Chondrocyte (in vitro differentiated cells): ENCODE data around the gene TFDP2. TPM values are rescaled to one million over a fixed set of nuclear protein-coding genes. Genes with fewer than 3 reads are reported as not detected.

ENCODE experiments used
- DNase-seq: peaks from one replicate; pipeline ENCODE4 v3.0.0; 2021; ENCODE audit warnings: mixed read lengths, low spot score
- H3K27ac Mint-ChIP-seq: one replicate; pipeline ENCODE4 v1.8.0; 2021; ENCODE audit warnings: mild to moderate bottlenecking, moderate library complexity, mixed read lengths; ENCODE audit not compliant: unreplicated experiment
- H3K27me3 Mint-ChIP-seq: 2 replicates; pipeline ENCODE4 v1.8.0; 2021; ENCODE audit warnings: low read depth, mixed read lengths
- H3K36me3 Mint-ChIP-seq: 2 replicates; pipeline ENCODE4 v1.8.0; 2021; ENCODE audit warnings: low read depth, mixed read lengths
- H3K4me1 Mint-ChIP-seq: 2 replicates; pipeline ENCODE4 v1.8.0; 2021; ENCODE audit warnings: low read depth, mild to moderate bottlenecking, mixed read lengths
- H3K4me3 Mint-ChIP-seq: one replicate; pipeline ENCODE4 v1.8.0; 2021; ENCODE audit warnings: mild to moderate bottlenecking, moderate library complexity, mixed read lengths; ENCODE audit not compliant: unreplicated experiment
- H3K9me3 Mint-ChIP-seq: 2 replicates; pipeline ENCODE4 v1.8.0; 2021; ENCODE audit warnings: low read depth, mixed read lengths
- CTCF ChIP-seq: fragments of 200-600 bp; sonication (generic); IDR thresholded peaks from 2 replicates; pipeline ENCODE4 v1.5.0; 2021; ENCODE audit warnings: antibody characterized with exemption, mild to moderate bottlenecking, moderate library complexity
- total RNA-seq: library from RNA; stranded (reverse); gene quantifications from 3 replicates; pipeline ENCODE4 v1.2.1, GENCODE V29; 2021

TFDP2 gene
- total RNA-seq, 1 donor from 2014 or later = 36.5 TPM

- Mint-ChIP-seq H3K4me1 (peaks cover 23% of the 10 kb centered on the region), H3K36me3 (peaks cover 4% of the 10 kb centered on the region), H3K4me3 (no peak overlapping the region), H3K9me3 (peaks cover 3% of the 10 kb centered on the region), H3K27ac (no peak overlapping the region), H3K27me3 (no peaks in the 10 kb centered on the region)
- DNase-seq = no peak
- TF ChIP-seq CTCF = no peak
These were observed 253.6 kb downstream of the TFDP2 start for GRCh38 chr3:141895731-141896130.

GRCh38 chr3:141894524-141895176 lies 254.7 kb downstream of the TFDP2 start:
- Mint-ChIP-seq H3K36me3 (peaks cover 4% of the 10 kb centered on the region), H3K4me1 (peaks cover 25% of the 10 kb centered on the region), H3K4me3 (no peak overlapping the region), H3K27me3 (no peaks in the 10 kb centered on the region), H3K9me3 (no peaks in the 10 kb centered on the region), H3K27ac (no peak overlapping the region)
- DNase-seq = no peak
- TF ChIP-seq CTCF = no peak

Other genes with a start within 250 kb of the TFDP2 start
- 26.8 to 35.2 TPM (median 31.5 TPM) in 3 replicates for gene GK5, start 76.0 kb upstream of the TFDP2 start, total RNA-seq